Measurements from ENCODE around the gene TRIM46.
"Not testable (repeated sequence)": the region's sequence is repeated elsewhere in the genome, so short reads cannot be mapped to it uniquely, and the experiment has no call there.

DNA sequence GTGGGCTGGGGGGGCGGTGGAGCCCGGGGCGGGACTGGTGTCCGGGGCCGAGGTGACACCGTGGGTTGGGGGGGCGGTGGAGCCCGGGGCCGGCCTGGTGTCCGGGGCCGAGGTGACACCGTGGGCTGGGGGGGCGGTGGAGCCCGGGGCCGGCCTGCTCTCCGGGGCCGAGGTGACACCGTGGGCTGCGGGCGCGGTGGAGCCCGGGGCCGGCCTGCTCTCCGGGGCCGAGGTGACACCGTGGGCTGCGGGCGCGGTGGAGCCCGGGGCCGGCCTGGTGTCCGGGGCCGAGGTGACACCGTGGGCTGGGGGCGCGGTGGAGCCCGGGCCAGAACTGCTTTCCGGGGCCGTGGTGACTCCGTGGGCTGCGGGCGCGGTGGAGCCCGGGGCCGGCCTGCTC, 16.3 kb downstream of the TRIM46 start:
- TF ChIP-seq, protein P1, sequence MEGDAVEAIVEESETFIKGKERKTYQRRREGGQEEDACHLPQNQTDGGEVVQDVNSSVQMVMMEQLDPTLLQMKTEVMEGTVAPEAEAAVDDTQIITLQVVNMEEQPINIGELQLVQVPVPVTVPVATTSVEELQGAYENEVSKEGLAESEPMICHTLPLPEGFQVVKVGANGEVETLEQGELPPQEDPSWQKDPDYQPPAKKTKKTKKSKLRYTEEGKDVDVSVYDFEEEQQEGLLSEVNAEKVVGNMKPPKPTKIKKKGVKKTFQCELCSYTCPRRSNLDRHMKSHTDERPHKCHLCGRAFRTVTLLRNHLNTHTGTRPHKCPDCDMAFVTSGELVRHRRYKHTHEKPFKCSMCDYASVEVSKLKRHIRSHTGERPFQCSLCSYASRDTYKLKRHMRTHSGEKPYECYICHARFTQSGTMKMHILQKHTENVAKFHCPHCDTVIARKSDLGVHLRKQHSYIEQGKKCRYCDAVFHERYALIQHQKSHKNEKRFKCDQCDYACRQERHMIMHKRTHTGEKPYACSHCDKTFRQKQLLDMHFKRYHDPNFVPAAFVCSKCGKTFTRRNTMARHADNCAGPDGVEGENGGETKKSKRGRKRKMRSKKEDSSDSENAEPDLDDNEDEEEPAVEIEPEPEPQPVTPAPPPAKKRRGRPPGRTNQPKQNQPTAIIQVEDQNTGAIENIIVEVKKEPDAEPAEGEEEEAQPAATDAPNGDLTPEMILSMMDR (IDR thresholded peaks at IDR 0.05; ENCODE audit: insufficient read depth, low read length) = not testable (repeated sequence)
- not testable (repeated sequence) for TF ChIP-seq POLR2AphosphoS5 (IDR thresholded peaks at IDR 0.05; ENCODE audit: low read depth)
- TF ChIP-seq, protein P2, sequence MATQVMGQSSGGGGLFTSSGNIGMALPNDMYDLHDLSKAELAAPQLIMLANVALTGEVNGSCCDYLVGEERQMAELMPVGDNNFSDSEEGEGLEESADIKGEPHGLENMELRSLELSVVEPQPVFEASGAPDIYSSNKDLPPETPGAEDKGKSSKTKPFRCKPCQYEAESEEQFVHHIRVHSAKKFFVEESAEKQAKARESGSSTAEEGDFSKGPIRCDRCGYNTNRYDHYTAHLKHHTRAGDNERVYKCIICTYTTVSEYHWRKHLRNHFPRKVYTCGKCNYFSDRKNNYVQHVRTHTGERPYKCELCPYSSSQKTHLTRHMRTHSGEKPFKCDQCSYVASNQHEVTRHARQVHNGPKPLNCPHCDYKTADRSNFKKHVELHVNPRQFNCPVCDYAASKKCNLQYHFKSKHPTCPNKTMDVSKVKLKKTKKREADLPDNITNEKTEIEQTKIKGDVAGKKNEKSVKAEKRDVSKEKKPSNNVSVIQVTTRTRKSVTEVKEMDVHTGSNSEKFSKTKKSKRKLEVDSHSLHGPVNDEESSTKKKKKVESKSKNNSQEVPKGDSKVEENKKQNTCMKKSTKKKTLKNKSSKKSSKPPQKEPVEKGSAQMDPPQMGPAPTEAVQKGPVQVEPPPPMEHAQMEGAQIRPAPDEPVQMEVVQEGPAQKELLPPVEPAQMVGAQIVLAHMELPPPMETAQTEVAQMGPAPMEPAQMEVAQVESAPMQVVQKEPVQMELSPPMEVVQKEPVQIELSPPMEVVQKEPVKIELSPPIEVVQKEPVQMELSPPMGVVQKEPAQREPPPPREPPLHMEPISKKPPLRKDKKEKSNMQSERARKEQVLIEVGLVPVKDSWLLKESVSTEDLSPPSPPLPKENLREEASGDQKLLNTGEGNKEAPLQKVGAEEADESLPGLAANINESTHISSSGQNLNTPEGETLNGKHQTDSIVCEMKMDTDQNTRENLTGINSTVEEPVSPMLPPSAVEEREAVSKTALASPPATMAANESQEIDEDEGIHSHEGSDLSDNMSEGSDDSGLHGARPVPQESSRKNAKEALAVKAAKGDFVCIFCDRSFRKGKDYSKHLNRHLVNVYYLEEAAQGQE (IDR thresholded peaks at IDR 0.05; ENCODE audit: insufficient replicate concordance, low read depth) = not testable (repeated sequence)
